ENCODE measurements around the gene P2RX6. TPM values are rescaled to one million over a fixed set of nuclear protein-coding genes. Genes with fewer than 3 reads are reported as not detected.

The P2RX6 gene
- total and polyA plus RNA-seq, 5 donors, result 1.7 to 6.7 (median 4.1) TPM

GRCh38 chr22:20996598-20997535 lies 18.1 kb upstream of the P2RX6 start:
- intact Hi-C loops (cut with DNase I), result no loop called here
- Histone ChIP-seq H3K9me3 (ENCODE audit: control insufficient read depth, low read length) (no peaks in the 10 kb centered on the region), H3K4me3 (ENCODE audit: low read length) (no peak overlapping the region), H3K27ac (ENCODE audit: low read length) (no peak overlapping the region), H3K27me3 (ENCODE audit: control insufficient read depth, insufficient read depth) (no peaks in the 10 kb centered on the region), H3K4me1 (ENCODE audit: control insufficient read depth, insufficient read depth, low read length) (peaks cover 7% of the 10 kb centered on the region)
- ATAC-seq, result no peak
- peak in 2 of 3 donors; percentile 60 to 61 for DNase-seq
- 85% methylated on average over 27 of the region's 27 CpGs for WGBS

- Histone ChIP-seq H3K4me3 (ENCODE audit: low read length) (no peak overlapping the region), H3K27ac (ENCODE audit: low read length) (no peak overlapping the region), H3K9me3 (ENCODE audit: control insufficient read depth, low read length) (no peaks in the 10 kb centered on the region), H3K27me3 (ENCODE audit: control insufficient read depth, insufficient read depth) (no peaks in the 10 kb centered on the region), H3K4me1 (ENCODE audit: control insufficient read depth, insufficient read depth, low read length) (peaks cover 7% of the 10 kb centered on the region)
- peak; percentile 14 to 42 (median 37) for DNase-seq
- WGBS, result 76% methylated on average over 13 of the region's 13 CpGs
- ATAC-seq, result no peak
- intact Hi-C loops (cut with DNase I), result no loop called here
Measured at GRCh38 chr22:20997536-20998257, 17.3 kb upstream of the P2RX6 start.

- Histone ChIP-seq H3K9me3 (ENCODE audit: control insufficient read depth, low read length) (no peaks in the 10 kb centered on the region), H3K27ac (ENCODE audit: low read length) (no peak overlapping the region), H3K4me1 (ENCODE audit: control insufficient read depth, insufficient read depth, low read length) (peaks cover 7% of the 10 kb centered on the region), H3K27me3 (ENCODE audit: control insufficient read depth, insufficient read depth) (no peaks in the 10 kb centered on the region), H3K4me3 (ENCODE audit: low read length) (no peak overlapping the region)
- ATAC-seq, result no peak
- intact Hi-C loops (cut with DNase I), result no loop called here
- 62% methylated on average over 7 of the region's 7 CpGs for WGBS
- peak in 2 of 3 donors; percentile 35 to 45 for DNase-seq
Measured at GRCh38 chr22:20998411-20999336, 16.3 kb upstream of the P2RX6 start.

- no peak for ATAC-seq
- 88% methylated on average over 27 of the region's 27 CpGs for WGBS
- Histone ChIP-seq H3K4me3 (ENCODE audit: low read length) (no peak overlapping the region), H3K9me3 (ENCODE audit: control insufficient read depth, low read length) (no peaks in the 10 kb centered on the region), H3K4me1 (ENCODE audit: control insufficient read depth, insufficient read depth, low read length) (peaks cover 7% of the 10 kb centered on the region), H3K27me3 (ENCODE audit: control insufficient read depth, insufficient read depth) (no peaks in the 10 kb centered on the region), H3K27ac (ENCODE audit: low read length) (no peak overlapping the region)
- peak in 2 of 3 donors; percentile 60 to 64 for DNase-seq
- intact Hi-C loops (cut with DNase I), result no loop called here
Measured at GRCh38 chr22:20999350-21000206, 15.4 kb upstream of the P2RX6 start.

- peaks cover 7% of the 10 kb centered on the region for H3K4me1 ChIP-seq (ENCODE audit: control insufficient read depth, insufficient read depth, low read length)
- intact Hi-C loops (cut with DNase I), result no loop called here
- peak overlapping the region; percentile 73 for H3K4me3 ChIP-seq (ENCODE audit: low read length)
- H3K27ac ChIP-seq (ENCODE audit: low read length), result peak overlapping the region; percentile 86
- ATAC-seq (no peak), DNase-seq (peak in 2 of 3 donors; percentile 42 to 58)
- no peaks in the 10 kb centered on the region for H3K9me3 ChIP-seq (ENCODE audit: control insufficient read depth, low read length)
- H3K27me3 ChIP-seq (ENCODE audit: control insufficient read depth, insufficient read depth), result no peaks in the 10 kb centered on the region
- 57% methylated on average over 22 of the region's 22 CpGs for WGBS
Measured at GRCh38 chr22:21000207-21000986, 14.6 kb upstream of the P2RX6 start.

- no peaks in the 10 kb centered on the region for H3K27me3 ChIP-seq (ENCODE audit: control insufficient read depth, insufficient read depth)
- intact Hi-C loops (cut with DNase I), result no loop called here
- H3K27ac ChIP-seq (ENCODE audit: low read length), result peak overlapping the region; percentile 86
- 1% methylated on average over 26 of the region's 26 CpGs for WGBS
- peaks cover 7% of the 10 kb centered on the region for H3K4me1 ChIP-seq (ENCODE audit: control insufficient read depth, insufficient read depth, low read length)
- ATAC-seq (peak in 1 of 2 donors; percentile 0), DNase-seq (no peak)
- peak overlapping the region; percentile 73 for H3K4me3 ChIP-seq (ENCODE audit: low read length)
- H3K9me3 ChIP-seq (ENCODE audit: control insufficient read depth, low read length), result no peaks in the 10 kb centered on the region
Measured at GRCh38 chr22:21000987-21001600, 13.9 kb upstream of the P2RX6 start.

- peak; percentile 95 to 96 for ATAC-seq
Measured at GRCh38 chr22:21001601-21002325, 13.2 kb upstream of the P2RX6 start, which contains the start of gene THAP7. TSS of gene THAP7 (minus strand) at chr22:21002118. CDS start at chr22:21001911, 207 bp downstream.

GRCh38 chr22:21003782-21004181 lies 11.2 kb upstream of the P2RX6 start:
- H3K27me3 ChIP-seq (ENCODE audit: control insufficient read depth, insufficient read depth), result no peaks in the 10 kb centered on the region
- intact Hi-C loops (cut with DNase I), result no loop called here
- peak in 2 of 3 donors; percentile 16 to 44 for DNase-seq
- H3K9me3 ChIP-seq (ENCODE audit: control insufficient read depth, low read length), result no peaks in the 10 kb centered on the region
- 80% methylated on average over 4 of the region's 4 CpGs for whole genome bisulfite sequencing
- ATAC-seq, result no peak
- no peak overlapping the region for H3K27ac ChIP-seq (ENCODE audit: low read length)
- no peak overlapping the region for H3K4me3 ChIP-seq (ENCODE audit: low read length)
- H3K4me1 ChIP-seq (ENCODE audit: control insufficient read depth, insufficient read depth, low read length), result peaks cover 7% of the 10 kb centered on the region

More at GRCh38 chr22:21001601-21002325, 13.2 kb upstream of the P2RX6 start, which contains the start of gene THAP7:
- no peaks in the 10 kb centered on the region for H3K27me3 ChIP-seq (ENCODE audit: control insufficient read depth, insufficient read depth)
- peak within 1 kb of the TSS; percentile 73 for H3K4me3 ChIP-seq (ENCODE audit: low read length)
- peaks cover 7% of the 10 kb centered on the region for H3K4me1 ChIP-seq (ENCODE audit: control insufficient read depth, insufficient read depth, low read length)
- under 1% methylated on average over 83 of the region's 83 CpGs for WGBS
- peak within 1 kb of the TSS; percentile 86 for H3K27ac ChIP-seq (ENCODE audit: low read length)
- H3K9me3 ChIP-seq (ENCODE audit: control insufficient read depth, low read length), result no peaks in the 10 kb centered on the region
- peak; percentile 99 for DNase-seq
- intact Hi-C loops (cut with DNase I), result no loop called here

All from right cardiac atrium (tissue), 5 donors.